ENCODE measurements around the gene MYH7B.

DNA sequence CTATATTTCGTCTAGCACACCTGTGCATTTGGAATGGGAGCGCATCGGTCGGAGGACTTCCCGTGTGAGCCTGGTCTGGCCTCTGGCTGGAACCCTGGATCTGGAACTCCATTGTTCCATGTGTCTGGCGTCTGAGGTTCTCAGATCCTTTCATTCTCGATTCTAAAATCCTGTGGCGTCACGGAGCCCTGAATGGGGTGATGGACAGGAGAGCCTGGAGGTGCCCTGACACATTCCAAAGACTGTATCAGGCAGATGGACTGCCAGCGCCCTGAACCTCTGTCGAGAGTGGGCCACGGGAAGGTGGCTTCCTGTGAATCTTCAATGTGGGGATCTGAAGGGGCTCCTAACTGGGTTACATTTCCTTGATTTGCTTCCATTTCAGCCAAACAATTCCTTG, 20.6 kb downstream of the MYH7B start:
- TF ChIP-seq, protein P1, sequence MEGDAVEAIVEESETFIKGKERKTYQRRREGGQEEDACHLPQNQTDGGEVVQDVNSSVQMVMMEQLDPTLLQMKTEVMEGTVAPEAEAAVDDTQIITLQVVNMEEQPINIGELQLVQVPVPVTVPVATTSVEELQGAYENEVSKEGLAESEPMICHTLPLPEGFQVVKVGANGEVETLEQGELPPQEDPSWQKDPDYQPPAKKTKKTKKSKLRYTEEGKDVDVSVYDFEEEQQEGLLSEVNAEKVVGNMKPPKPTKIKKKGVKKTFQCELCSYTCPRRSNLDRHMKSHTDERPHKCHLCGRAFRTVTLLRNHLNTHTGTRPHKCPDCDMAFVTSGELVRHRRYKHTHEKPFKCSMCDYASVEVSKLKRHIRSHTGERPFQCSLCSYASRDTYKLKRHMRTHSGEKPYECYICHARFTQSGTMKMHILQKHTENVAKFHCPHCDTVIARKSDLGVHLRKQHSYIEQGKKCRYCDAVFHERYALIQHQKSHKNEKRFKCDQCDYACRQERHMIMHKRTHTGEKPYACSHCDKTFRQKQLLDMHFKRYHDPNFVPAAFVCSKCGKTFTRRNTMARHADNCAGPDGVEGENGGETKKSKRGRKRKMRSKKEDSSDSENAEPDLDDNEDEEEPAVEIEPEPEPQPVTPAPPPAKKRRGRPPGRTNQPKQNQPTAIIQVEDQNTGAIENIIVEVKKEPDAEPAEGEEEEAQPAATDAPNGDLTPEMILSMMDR (IDR thresholded peaks at IDR 0.05; ENCODE audit: low read depth, low read length): no peak
- TF ChIP-seq EZH2phosphoT487 (IDR thresholded peaks at IDR 0.05; ENCODE audit: low read depth): no peak
